22Rv1 (cell line): ENCODE data around the gene NEDD4.
"Not testable (repeated sequence)": the region's sequence is repeated elsewhere in the genome, so short reads cannot be mapped to it uniquely, and the experiment has no call there.

Experiments
- ZFX ChIP-seq: fragments of 450-650 bp; IDR thresholded peaks from 2 replicates; pipeline ENCODE4 v1.6.1; 2017; ENCODE audit warnings: antibody characterized with exemption, borderline replicate concordance
- TF ChIP-seq, protein P1 (sequence below): fragments of 450-650 bp; IDR thresholded peaks from 2 replicates; pipeline ENCODE4 v1.5.1; 2017; ENCODE audit warnings: mild to moderate bottlenecking

DNA sequence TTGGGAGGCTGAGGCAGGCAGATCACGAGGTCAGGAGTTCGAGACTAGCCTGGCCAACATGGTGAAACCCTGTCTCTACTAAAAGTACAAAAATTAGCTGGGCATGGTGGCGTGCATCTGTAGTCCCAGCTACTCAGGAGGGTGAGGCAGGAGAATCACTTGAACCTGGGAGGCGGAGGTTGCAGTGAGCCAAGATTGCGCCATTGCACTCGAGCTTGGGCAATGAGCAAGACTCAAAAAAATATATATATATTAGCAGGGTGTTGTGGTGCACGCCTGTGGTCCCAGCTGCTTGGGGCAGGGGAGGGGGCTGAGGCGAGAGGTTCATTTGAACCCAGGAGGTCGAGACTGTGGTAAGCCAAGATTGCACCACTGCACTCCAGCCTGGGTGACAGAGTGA, 207.8 kb downstream of the NEDD4 start:
- TF ChIP-seq, protein P1, sequence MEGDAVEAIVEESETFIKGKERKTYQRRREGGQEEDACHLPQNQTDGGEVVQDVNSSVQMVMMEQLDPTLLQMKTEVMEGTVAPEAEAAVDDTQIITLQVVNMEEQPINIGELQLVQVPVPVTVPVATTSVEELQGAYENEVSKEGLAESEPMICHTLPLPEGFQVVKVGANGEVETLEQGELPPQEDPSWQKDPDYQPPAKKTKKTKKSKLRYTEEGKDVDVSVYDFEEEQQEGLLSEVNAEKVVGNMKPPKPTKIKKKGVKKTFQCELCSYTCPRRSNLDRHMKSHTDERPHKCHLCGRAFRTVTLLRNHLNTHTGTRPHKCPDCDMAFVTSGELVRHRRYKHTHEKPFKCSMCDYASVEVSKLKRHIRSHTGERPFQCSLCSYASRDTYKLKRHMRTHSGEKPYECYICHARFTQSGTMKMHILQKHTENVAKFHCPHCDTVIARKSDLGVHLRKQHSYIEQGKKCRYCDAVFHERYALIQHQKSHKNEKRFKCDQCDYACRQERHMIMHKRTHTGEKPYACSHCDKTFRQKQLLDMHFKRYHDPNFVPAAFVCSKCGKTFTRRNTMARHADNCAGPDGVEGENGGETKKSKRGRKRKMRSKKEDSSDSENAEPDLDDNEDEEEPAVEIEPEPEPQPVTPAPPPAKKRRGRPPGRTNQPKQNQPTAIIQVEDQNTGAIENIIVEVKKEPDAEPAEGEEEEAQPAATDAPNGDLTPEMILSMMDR = not testable (repeated sequence)
- not testable (repeated sequence) for TF ChIP-seq ZFX
